ENCODE results near the gene FCGR1A.
"Not testable (repeated sequence)": the region's sequence is repeated elsewhere in the genome, so short reads cannot be mapped to it uniquely, and the experiment has no call there.

FCGR1A gene

GRCh38 chr1:149782600-149782999 is at the start of gene FCGR1A:
FCGR1A (plus strand) TSS chr1:149782694; CDS start chr1:149782744, 50 bp downstream.
- in situ Hi-C loops (cut with MboI; ENCODE audit: low sequenced_read_pairs), result not testable (repeated sequence)

GRCh38 chr1:149732781-149733180 is 49.7 kb upstream of the FCGR1A start:
- in situ Hi-C loops (cut with MboI; ENCODE audit: low sequenced_read_pairs), result not testable (repeated sequence)

GRCh38 chr1:149734692-149735091 is 47.8 kb upstream of the FCGR1A start:
- in situ Hi-C loops (cut with MboI; ENCODE audit: low sequenced_read_pairs), result not testable (repeated sequence)

GRCh38 chr1:149740148-149740581 is 42.3 kb upstream of the FCGR1A start:
- in situ Hi-C loops (cut with MboI; ENCODE audit: low sequenced_read_pairs), result not testable (repeated sequence)

GRCh38 chr1:149740590-149741230 is 41.8 kb upstream of the FCGR1A start:
- in situ Hi-C loops (cut with MboI; ENCODE audit: low sequenced_read_pairs), result not testable (repeated sequence)

GRCh38 chr1:149741914-149742313 is 40.6 kb upstream of the FCGR1A start:
- in situ Hi-C loops (cut with MboI; ENCODE audit: low sequenced_read_pairs), result not testable (repeated sequence)

GRCh38 chr1:149746463-149747356 is 35.8 kb upstream of the FCGR1A start:
- in situ Hi-C loops (cut with MboI; ENCODE audit: low sequenced_read_pairs), result not testable (repeated sequence)

GRCh38 chr1:149747359-149748143 is 34.9 kb upstream of the FCGR1A start:
- in situ Hi-C loops (cut with MboI; ENCODE audit: low sequenced_read_pairs), result not testable (repeated sequence)

- in situ Hi-C loops (cut with MboI; ENCODE audit: low sequenced_read_pairs), result not testable (repeated sequence)
Measured at GRCh38 chr1:149748144-149748500, 34.4 kb upstream of the FCGR1A start.

GRCh38 chr1:149750562-149750961 is 31.9 kb upstream of the FCGR1A start:
- in situ Hi-C loops (cut with MboI; ENCODE audit: low sequenced_read_pairs), result not testable (repeated sequence)

GRCh38 chr1:149752186-149752585 is 30.3 kb upstream of the FCGR1A start:
- in situ Hi-C loops (cut with MboI; ENCODE audit: low sequenced_read_pairs), result not testable (repeated sequence)

- in situ Hi-C loops (cut with MboI; ENCODE audit: low sequenced_read_pairs), result not testable (repeated sequence)
Measured at GRCh38 chr1:149753466-149753865, 29.0 kb upstream of the FCGR1A start.

GRCh38 chr1:149755294-149755693 is 27.2 kb upstream of the FCGR1A start:
- in situ Hi-C loops (cut with MboI; ENCODE audit: low sequenced_read_pairs), result not testable (repeated sequence)

- in situ Hi-C loops (cut with MboI; ENCODE audit: low sequenced_read_pairs), result not testable (repeated sequence)
Measured at GRCh38 chr1:149762294-149762693, 20.2 kb upstream of the FCGR1A start.

- in situ Hi-C loops (cut with MboI; ENCODE audit: low sequenced_read_pairs), result not testable (repeated sequence)
Measured at GRCh38 chr1:149764087-149764800, 18.2 kb upstream of the FCGR1A start.

- in situ Hi-C loops (cut with MboI; ENCODE audit: low sequenced_read_pairs), result not testable (repeated sequence)
Measured at GRCh38 chr1:149766241-149766640, 16.3 kb upstream of the FCGR1A start.

- in situ Hi-C loops (cut with MboI; ENCODE audit: low sequenced_read_pairs), result not testable (repeated sequence)
Measured at GRCh38 chr1:149769216-149769615, 13.3 kb upstream of the FCGR1A start.

- in situ Hi-C loops (cut with MboI; ENCODE audit: low sequenced_read_pairs), result not testable (repeated sequence)
Measured at GRCh38 chr1:149770661-149771060, 11.8 kb upstream of the FCGR1A start.

GRCh38 chr1:149771653-149772425 is 10.7 kb upstream of the FCGR1A start:
- in situ Hi-C loops (cut with MboI; ENCODE audit: low sequenced_read_pairs), result not testable (repeated sequence)
